HG03432 (cell line): ENCODE results near the gene RIMS4.

Experiments used
- ATAC-seq: cut with Tn5 transposase; IDR thresholded peaks from one replicate; pipeline ENCODE4 v1.9.1; 2021; ENCODE audit warnings: mild to moderate bottlenecking, moderate library complexity; ENCODE audit not compliant: unreplicated experiment

Gene RIMS4

GRCh38 chr20:44743916-44744655 lies 66.3 kb downstream of the RIMS4 start:
- ATAC-seq, result no peak

DNA sequence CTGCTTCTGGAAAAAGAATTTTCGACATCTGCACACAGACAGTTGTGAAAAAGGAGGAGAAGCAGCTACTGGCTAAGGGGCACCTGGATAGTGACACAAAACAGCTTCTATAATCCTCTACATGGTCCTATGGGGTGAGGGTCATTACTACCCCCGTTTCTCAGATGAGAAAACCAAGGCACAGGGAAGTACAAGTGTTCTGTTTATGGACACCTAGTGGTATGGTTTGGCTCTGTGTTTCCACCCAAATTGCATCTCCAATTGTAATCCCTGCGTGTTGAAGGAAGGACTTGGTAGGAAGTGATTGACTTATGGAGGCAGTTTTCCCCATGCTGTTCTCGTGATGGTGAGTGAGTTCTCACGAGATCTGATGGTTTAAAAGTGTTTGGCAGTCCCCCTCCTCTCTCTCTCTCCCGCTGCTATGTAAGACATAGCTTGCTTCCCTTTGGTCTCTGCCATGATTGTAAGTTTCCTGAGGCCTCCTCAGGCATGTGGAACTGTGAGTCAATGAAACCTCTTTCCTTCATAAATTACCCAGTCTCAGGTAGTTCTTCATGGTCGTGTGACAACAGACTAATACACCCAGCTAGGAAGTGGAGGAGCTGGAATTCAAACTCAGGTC lies 67.2 kb downstream of the RIMS4 start:
- ATAC-seq, result no peak

DNA sequence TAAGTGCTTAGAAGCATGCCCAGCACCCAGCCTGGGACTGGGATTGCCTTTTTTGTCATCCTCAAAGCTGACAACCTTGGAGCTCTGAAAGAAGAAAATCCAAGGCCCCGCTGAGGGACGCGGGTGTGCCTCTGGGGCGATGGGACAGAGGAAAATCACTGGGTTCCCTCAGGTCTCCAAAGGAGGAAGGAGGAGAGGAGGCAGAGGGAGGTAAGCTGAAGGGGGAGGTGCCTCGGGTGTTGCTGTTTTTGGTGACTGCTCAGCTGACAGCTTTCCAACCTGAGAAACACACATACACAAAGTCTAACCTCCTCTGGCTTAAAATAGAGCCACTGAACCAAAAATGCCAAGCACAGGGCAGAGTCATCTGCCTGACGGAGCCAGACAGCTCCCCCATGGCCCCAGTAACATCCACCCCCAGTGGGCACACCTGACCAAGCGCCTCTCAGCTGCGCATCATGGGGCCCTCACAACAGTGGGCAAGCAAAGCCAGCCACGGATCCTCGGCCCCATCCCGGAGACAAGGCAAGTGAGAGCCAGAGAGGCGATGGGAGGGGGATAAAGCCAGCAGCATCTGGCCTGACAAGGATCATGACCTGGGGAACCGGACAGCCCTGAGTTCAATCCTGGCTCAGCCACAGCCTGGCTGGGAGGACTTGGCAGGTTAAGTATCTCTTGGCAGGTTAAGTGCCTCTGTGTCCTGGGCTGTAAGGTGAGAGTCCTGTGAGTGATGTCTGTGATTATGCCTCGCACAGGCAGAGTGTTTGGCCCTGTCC lies 67.9 kb downstream of the RIMS4 start:
- ATAC-seq, result no peak

DNA sequence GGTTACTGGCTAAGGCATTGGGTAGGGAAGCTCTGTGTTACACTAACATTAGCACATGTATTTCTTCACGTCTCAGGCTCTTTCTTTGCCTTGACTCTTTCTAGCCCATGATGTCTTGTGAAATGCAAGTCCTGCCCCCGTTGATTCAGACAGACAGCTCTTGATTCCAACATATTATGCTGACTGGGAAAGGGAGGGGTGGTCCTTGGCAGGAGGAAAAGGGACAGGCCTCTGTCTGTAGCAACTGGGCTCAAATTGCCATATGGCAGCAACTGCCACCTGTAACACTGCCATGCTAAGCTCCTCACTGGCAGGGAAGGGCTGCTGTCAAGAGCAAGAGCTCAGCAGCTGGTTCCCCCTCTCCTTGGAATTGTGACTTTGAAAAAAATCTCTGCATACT lies 70.4 kb downstream of the RIMS4 start:
- ATAC-seq, result no peak

DNA sequence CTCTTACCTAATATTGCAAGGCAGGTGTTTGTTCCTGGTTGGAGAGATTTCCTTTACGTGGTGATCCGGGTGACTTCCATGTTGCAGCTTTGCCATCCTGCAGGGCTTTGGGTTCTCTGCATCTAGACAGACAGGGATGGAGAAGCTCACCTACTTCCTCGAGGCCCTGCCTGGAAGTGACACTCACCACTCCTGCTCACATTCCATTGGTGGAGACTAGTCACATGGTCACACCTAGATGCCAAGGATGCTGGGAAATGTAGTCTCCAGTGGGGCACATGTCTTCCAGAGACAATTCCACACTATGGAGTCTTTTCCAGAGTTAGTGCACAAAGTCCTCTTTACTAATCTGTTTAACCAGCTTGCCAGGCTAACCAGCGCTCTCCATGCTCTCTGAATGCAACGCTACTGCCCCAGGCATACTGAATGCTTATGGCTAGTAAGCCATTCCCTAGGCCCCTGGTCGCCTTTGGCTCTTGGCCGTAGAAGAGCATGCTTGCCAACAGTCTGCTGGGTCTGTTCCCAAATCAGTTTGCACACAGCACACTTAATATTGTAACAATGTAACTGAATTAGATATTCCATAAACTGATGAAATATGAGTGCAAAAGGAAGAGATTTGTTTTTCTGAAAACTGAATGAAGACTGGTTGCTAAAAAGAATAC lies 71.4 kb downstream of the RIMS4 start:
- no peak for ATAC-seq

DNA sequence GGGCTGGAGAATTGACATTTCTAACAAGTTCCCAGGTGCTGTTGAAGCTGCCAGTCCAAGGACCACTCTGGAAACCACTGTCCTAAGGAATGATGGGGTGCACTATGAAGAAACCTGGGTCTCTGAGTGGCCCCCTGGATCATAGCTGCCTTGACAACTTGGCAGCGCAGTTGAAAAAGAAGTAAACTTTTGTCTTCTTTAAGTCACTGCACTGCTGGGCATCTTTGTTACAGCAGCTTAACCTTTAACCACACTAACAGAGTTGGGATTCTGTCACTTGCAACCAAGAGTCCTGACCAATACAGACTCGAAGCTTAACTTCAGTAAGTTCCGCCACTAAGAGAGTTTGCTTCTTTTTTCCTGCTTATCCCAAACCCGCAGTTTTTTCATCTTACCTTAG lies 73.2 kb downstream of the RIMS4 start:
- ATAC-seq, result no peak

DNA sequence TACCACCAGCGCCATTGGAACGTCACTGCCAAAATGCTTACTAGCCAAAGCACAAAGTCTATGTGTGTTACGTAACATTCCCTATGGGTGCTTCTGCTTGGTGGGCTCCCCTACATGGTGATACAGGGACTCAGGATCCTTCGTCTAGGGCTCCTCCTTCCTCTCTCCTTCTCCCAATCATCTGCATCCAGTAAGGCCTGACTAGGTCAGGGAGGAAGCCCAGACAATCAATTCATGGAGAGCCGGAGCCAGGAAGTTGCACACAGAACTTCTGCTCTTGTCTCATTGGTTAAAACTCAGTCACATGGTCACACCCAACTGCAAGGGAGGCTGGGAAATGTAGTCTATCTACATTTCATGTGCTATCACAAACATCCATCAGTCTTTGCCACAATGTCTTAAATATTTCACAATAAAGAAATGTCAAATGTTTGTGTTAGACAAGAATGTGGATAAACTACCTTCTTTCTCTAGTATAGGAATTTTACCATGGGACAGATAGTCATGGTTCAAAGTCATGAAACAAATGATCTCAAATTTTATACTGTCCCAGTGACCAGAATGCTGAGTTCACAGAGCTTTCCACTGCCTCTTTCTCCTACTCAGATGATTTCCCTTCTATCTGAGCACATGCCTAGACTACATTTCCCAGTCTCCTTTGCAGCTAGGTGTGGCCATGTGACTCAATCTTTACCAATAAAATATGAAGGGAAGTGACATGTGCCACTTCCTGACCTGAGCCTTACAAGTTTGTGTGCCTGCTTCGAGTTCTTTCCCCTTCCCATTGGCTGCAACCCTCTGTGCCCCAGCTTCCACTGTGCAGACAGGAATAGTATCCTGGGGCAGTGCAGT lies 74.0 kb downstream of the RIMS4 start:
- ATAC-seq, result no peak

DNA sequence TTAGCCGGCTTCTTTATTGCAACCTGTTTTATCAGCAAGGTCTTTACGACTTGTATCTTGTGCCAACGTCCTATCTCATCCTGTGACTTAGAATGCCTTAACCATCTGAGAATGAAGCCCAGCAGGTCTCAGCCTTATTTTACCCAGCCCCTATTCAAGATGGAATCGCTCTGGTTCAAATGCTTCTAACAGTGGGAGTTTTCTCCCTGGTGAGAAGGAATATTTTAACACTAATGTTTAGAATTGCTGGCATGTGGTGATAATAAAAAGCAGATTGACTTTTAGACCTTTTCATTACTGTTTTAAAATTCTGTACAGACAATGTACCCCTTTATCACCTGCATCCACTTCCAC lies 74.6 kb downstream of the RIMS4 start:
- no peak for ATAC-seq

DNA sequence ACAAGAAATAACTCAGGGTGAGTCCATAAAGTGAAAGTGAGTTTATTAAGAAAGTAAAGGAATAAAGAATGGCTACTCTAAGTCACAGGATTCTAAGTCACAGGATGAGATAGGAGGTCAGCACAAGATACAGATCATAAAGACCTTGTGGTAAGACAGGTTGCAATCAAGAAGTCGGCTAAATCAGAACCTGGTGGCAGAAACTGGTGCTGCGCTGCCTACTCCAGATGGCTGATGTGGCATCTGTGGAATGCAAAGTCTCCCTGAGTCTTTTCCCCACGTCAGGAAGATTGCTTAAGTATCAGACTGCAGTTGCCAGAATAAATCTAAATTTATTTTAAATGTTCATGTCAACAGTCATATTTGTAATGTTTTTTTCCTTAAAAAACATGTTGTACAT lies 75.4 kb downstream of the RIMS4 start:
- ATAC-seq, result no peak

DNA sequence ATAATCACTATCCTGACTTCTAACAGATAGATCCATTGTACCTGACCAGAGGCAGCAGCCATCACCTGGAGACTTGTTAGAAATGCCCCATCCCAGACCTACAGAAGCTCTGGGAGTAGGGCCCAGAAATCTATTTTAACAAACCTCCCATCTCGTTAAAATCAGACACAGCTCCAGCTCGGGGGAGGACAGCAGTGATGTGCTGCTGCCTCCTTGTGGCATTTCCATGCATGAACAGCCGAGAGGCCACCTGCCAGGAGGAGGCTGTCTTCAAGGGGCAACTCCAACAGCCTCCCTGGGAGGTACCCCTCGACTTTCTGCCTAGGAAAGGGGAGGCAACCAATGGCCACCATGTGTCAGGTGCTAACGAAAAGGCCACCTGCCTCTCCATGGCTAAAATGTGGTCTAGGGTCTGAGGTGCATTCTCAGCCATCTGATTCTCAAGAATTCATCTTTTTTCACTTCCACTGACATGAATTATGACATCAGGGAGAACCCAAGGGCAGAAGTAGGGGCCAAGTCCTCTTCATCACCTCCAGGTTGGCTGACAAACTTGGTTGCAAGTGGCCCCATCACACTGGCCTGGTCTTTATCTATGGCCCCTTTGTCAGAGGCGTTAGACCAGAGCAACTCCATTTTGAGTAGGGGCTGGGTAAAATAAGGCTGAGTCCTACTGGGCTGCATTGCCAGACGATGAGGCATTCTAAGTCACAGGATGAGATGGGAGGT lies 76.8 kb downstream of the RIMS4 start:
- ATAC-seq, result no peak

GRCh38 chr20:44732327-44732726 lies 78.0 kb downstream of the RIMS4 start:
- no peak for ATAC-seq

GRCh38 chr20:44731657-44732056 lies 78.7 kb downstream of the RIMS4 start:
- no peak for ATAC-seq

GRCh38 chr20:44730441-44730840 lies 79.9 kb downstream of the RIMS4 start:
- no peak for ATAC-seq

GRCh38 chr20:44728801-44729443 lies 81.4 kb downstream of the RIMS4 start:
- ATAC-seq, result no peak

DNA sequence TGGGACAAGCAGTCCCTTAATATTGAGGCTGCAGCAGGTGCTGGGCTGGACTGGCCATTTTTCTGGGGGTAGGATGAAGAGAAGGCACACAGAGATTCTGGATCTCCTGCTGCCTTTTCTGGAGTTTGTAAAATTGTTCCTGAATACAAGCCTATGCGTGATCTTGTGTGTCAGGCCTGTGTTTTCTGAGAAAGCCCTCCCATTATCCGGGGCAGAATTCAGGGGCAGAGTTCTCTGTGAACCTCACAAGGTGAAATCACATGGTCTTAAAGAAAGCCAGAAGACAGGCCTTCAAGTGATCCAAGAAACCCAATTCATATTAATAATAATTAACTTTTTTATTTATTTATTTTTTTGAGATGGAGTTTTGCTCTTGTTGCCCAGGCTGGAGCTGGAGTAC lies 82.7 kb downstream of the RIMS4 start:
- no peak for ATAC-seq

DNA sequence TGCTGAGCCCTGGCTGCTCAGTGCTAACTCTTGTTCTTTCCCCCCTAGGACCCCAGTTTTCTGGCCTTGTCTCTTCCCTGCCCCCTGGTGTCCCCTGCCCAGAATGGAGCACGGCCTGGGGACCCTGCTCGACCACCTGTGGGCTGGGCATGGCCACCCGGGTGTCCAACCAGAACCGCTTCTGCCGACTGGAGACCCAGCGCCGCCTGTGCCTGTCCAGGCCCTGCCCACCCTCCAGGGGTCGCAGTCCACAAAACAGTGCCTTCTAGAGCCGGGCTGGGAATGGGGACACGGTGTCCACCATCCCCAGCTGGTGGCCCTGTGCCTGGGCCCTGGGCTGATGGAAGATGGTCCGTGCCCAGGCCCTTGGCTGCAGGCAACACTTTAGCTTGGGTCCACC lies 83.3 kb downstream of the RIMS4 start:
- ATAC-seq, result no peak

GRCh38 chr20:44725837-44726236 lies 84.5 kb downstream of the RIMS4 start:
- ATAC-seq, result no peak

GRCh38 chr20:44724423-44725091 lies 85.8 kb downstream of the RIMS4 start:
- ATAC-seq, result no peak

- ATAC-seq, result no peak
Observed at GRCh38 chr20:44723798-44724362, 86.5 kb downstream of the RIMS4 start.
